HFF-Myc (cell line): ENCODE measurements around the gene ATP2B3.

ENCODE experiments used
- DNase-seq: peaks from one replicate; pipeline ENCODE4 v3.0.0-alpha.2; 2011; ENCODE audit warnings: low read depth; ENCODE audit errors: extremely low read depth
- H3K4me3 ChIP-seq: replicated peaks from 2 replicates; pipeline ENCODE4 v1.5.1; 2011; ENCODE audit warnings: low read depth, mild to moderate bottlenecking, control low read depth, low read length
- CTCF ChIP-seq: IDR thresholded peaks from 2 replicates; pipeline ENCODE4 v1.5.1; 2012; ENCODE audit warnings: mild to moderate bottlenecking, low read depth, low read length, control low read depth; ENCODE audit errors: missing control alignments

ATP2B3 gene

GRCh38 chrX:153538424-153538823 lies 21.0 kb downstream of the ATP2B3 start:
- no peak for DNase-seq
- no peak for TF ChIP-seq CTCF
- no peak overlapping the region for H3K4me3 ChIP-seq

GRCh38 chrX:153539171-153539978 lies 21.9 kb downstream of the ATP2B3 start:
- H3K4me3 ChIP-seq: no peak overlapping the region
- peak; percentile 78 for TF ChIP-seq CTCF
- DNase-seq: peak; percentile 16

GRCh38 chrX:153539979-153540358 lies 22.5 kb downstream of the ATP2B3 start:
- TF ChIP-seq CTCF: no peak
- H3K4me3 ChIP-seq: no peak overlapping the region
- DNase-seq: no peak

- no peak for TF ChIP-seq CTCF
- H3K4me3 ChIP-seq: no peak overlapping the region
- DNase-seq: no peak
These were observed 27.3 kb downstream of the ATP2B3 start for GRCh38 chrX:153544727-153545126.

- TF ChIP-seq CTCF: no peak
- no peak overlapping the region for H3K4me3 ChIP-seq
- no peak for DNase-seq
These were observed 28.9 kb downstream of the ATP2B3 start for GRCh38 chrX:153546386-153546785.

GRCh38 chrX:153547195-153547594 lies 29.8 kb downstream of the ATP2B3 start:
- no peak for DNase-seq
- no peak overlapping the region for H3K4me3 ChIP-seq
- TF ChIP-seq CTCF: no peak

GRCh38 chrX:153549231-153549630 lies 31.8 kb downstream of the ATP2B3 start:
- no peak overlapping the region for H3K4me3 ChIP-seq
- no peak for TF ChIP-seq CTCF
- no peak for DNase-seq
